ENCODE measurements around the gene DHH.

DNA sequence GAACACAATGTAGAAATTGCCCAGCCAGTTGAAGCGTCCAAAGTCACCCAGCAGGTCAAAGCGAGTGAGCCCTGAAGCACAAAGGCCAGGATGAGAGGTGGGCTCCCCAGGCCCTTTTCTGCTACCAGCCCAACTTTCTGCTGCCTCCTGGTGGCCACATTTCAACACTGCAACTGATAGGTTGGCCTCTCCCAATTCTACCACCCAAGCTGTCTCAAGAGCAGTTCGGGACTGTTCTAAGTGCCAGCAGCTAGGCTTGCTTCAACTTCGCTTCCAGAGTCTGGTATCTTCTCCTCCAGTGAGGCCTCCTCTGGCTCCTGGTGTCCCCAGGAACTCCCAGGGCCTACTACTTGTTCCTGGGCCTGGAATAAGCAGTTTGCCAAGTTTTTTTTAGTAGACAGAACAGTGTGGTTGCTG, 3.4 kb upstream of the DHH start:
- TF ChIP-seq, protein P1, sequence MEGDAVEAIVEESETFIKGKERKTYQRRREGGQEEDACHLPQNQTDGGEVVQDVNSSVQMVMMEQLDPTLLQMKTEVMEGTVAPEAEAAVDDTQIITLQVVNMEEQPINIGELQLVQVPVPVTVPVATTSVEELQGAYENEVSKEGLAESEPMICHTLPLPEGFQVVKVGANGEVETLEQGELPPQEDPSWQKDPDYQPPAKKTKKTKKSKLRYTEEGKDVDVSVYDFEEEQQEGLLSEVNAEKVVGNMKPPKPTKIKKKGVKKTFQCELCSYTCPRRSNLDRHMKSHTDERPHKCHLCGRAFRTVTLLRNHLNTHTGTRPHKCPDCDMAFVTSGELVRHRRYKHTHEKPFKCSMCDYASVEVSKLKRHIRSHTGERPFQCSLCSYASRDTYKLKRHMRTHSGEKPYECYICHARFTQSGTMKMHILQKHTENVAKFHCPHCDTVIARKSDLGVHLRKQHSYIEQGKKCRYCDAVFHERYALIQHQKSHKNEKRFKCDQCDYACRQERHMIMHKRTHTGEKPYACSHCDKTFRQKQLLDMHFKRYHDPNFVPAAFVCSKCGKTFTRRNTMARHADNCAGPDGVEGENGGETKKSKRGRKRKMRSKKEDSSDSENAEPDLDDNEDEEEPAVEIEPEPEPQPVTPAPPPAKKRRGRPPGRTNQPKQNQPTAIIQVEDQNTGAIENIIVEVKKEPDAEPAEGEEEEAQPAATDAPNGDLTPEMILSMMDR (IDR thresholded peaks at IDR 0.05) = peak; percentile 64 to 79 (median 66)
- no peak for TF ChIP-seq POLR2A (IDR thresholded peaks at IDR 0.05)
